ENCODE measurements around the gene PLEKHG5. TPM values are rescaled to one million over a fixed set of nuclear protein-coding genes. Genes with fewer than 3 reads are reported as not detected.

The PLEKHG5 gene
- total RNA-seq, 2 experiments from 2014 or later = 5.0 to 6.1 TPM

- peaks cover 8% of the 10 kb centered on the region for H3K36me3 ChIP-seq (ENCODE audit: insufficient read depth, low read length)
- H3K27ac Mint-ChIP-seq = peak overlapping the region; percentile 20
- peaks cover 32% of the 10 kb centered on the region for H3K4me1 ChIP-seq (ENCODE audit: insufficient read depth, low read length)
- H3K27me3 ChIP-seq (ENCODE audit: control insufficient read depth in 1 of 2, insufficient read depth in 2 of 2, low read length in 2 of 2) = no peaks in the 10 kb centered on the region
- H3K4me3 ChIP-seq (ENCODE audit: low read length) = no peak overlapping the region
- no peaks in the 10 kb centered on the region for H3K9me3 Mint-ChIP-seq
- ChIA-PET CTCF (interaction anchor here (2.2 kb wide), 1 partner anchor 31 kb away, joined by 7 read pairs; no protein-coding TSS in a partner anchor), POLR2A (interaction anchor here (1.7 kb wide), 1 partner anchor 9 kb away, joined by 8 read pairs; no protein-coding TSS in a partner anchor)
- DNase-seq = no peak
- peaks cover 19% of the 10 kb centered on the region for H3K4me1 Mint-ChIP-seq (ENCODE audit: low read depth)
- H3K36me3 Mint-ChIP-seq (ENCODE audit: low read depth) = peaks cover 16% of the 10 kb centered on the region
- TF ChIP-seq, protein P1, sequence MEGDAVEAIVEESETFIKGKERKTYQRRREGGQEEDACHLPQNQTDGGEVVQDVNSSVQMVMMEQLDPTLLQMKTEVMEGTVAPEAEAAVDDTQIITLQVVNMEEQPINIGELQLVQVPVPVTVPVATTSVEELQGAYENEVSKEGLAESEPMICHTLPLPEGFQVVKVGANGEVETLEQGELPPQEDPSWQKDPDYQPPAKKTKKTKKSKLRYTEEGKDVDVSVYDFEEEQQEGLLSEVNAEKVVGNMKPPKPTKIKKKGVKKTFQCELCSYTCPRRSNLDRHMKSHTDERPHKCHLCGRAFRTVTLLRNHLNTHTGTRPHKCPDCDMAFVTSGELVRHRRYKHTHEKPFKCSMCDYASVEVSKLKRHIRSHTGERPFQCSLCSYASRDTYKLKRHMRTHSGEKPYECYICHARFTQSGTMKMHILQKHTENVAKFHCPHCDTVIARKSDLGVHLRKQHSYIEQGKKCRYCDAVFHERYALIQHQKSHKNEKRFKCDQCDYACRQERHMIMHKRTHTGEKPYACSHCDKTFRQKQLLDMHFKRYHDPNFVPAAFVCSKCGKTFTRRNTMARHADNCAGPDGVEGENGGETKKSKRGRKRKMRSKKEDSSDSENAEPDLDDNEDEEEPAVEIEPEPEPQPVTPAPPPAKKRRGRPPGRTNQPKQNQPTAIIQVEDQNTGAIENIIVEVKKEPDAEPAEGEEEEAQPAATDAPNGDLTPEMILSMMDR (IDR thresholded peaks at IDR 0.05) = no peak
- intact Hi-C loops (cut with DNase I, micrococcal nuclease) = no loop called here
- H3K4me3 Mint-ChIP-seq = peak overlapping the region; percentile 56
- H3K9me3 ChIP-seq (ENCODE audit: control insufficient read depth in 1 of 2, insufficient read depth in 1 of 2, low read length in 2 of 2) = no peaks in the 10 kb centered on the region
- no peaks in the 10 kb centered on the region for H3K27me3 Mint-ChIP-seq
- no peak overlapping the region for H3K27ac ChIP-seq (ENCODE audit: low read depth in 1 of 2, low read length in 2 of 2)
- no peak for ATAC-seq (ENCODE audit: poor library complexity)
These were observed 22.6 kb downstream of the PLEKHG5 start for GRCh38 chr1:6468729-6469461.

GRCh38 chr1:6467744-6468688, 23.5 kb downstream of the PLEKHG5 start:
- intact Hi-C loops (cut with DNase I, micrococcal nuclease) = no loop called here
- H3K4me3 Mint-ChIP-seq = peak overlapping the region; percentile 54
- peaks cover 28% of the 10 kb centered on the region for H3K4me1 Mint-ChIP-seq (ENCODE audit: low read depth)
- POLR2A ChIA-PET = interaction anchor here (1.7 to 6.9 kb wide), 2 partner anchors 8 to 18 kb away, joined by 8 to 40 read pairs; no protein-coding TSS in a partner anchor
- H3K36me3 ChIP-seq (ENCODE audit: insufficient read depth, low read length) = peaks cover 13% of the 10 kb centered on the region
- H3K27ac Mint-ChIP-seq = no peak overlapping the region
- no peaks in the 10 kb centered on the region for H3K27me3 ChIP-seq (ENCODE audit: control insufficient read depth in 1 of 2, insufficient read depth in 2 of 2, low read length in 2 of 2)
- ATAC-seq (ENCODE audit: poor library complexity) (no peak), DNase-seq (no peak)
- TF ChIP-seq, protein P1 (IDR thresholded peaks at IDR 0.05) = no peak
- CTCF ChIA-PET = interaction anchor here (0.8 to 2.7 kb wide), 4 partner anchors 13 to 30 kb away, joined by 3 to 13 read pairs (median 6); no protein-coding TSS in a partner anchor
- no peaks in the 10 kb centered on the region for H3K27me3 Mint-ChIP-seq
- no peaks in the 10 kb centered on the region for H3K9me3 Mint-ChIP-seq
- no peak overlapping the region for H3K4me3 ChIP-seq (ENCODE audit: low read length)
- H3K9me3 ChIP-seq (ENCODE audit: control insufficient read depth in 1 of 2, insufficient read depth in 1 of 2, low read length in 2 of 2) = no peaks in the 10 kb centered on the region
- peaks cover 41% of the 10 kb centered on the region for H3K4me1 ChIP-seq (ENCODE audit: insufficient read depth, low read length)
- H3K36me3 Mint-ChIP-seq (ENCODE audit: low read depth) = peaks cover 24% of the 10 kb centered on the region
- H3K27ac ChIP-seq (ENCODE audit: low read depth in 1 of 2, low read length in 2 of 2) = no peak overlapping the region

DNA sequence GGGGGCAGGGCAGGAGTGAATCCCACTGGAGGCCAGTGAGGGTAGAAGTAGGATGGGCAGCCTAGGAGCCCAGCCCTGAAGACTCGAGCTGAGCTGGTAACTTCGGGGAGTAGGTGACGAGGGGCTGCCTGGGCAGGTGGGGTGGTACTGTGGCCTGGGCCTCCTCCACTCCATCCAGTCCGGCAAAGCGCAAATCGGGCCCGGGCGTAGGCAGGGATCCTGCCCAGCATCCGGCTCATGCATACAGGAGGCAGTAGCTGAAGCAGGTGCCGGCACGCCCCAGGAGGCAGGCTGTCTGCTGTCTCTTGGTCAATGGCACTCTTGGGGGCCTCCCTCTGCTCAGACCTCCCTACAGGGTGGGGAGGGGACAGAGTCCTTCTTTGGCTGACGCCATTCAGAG, 24.2 kb downstream of the PLEKHG5 start:
- TF ChIP-seq, protein P1 (IDR thresholded peaks at IDR 0.05) = no peak
- Mint-ChIP-seq H3K9me3 (no peaks in the 10 kb centered on the region), H3K27ac (peak overlapping the region; percentile 96), H3K4me3 (peak overlapping the region; percentile 76), H3K36me3 (ENCODE audit: low read depth) (peaks cover 32% of the 10 kb centered on the region), H3K27me3 (no peaks in the 10 kb centered on the region), H3K4me1 (ENCODE audit: low read depth) (peaks cover 36% of the 10 kb centered on the region)
- H3K27me3 ChIP-seq (ENCODE audit: control insufficient read depth in 1 of 2, insufficient read depth in 2 of 2, low read length in 2 of 2) = no peaks in the 10 kb centered on the region
- no peak for ATAC-seq (ENCODE audit: poor library complexity)
- H3K9me3 ChIP-seq (ENCODE audit: control insufficient read depth in 1 of 2, insufficient read depth in 1 of 2, low read length in 2 of 2) = no peaks in the 10 kb centered on the region
- POLR2A ChIA-PET = interaction anchor here (6.9 kb wide), 1 partner anchor 17 kb away, joined by 40 read pairs; no protein-coding TSS in a partner anchor
- intact Hi-C loops (cut with DNase I, micrococcal nuclease) = no loop called here
- H3K4me3 ChIP-seq (ENCODE audit: low read length) = no peak overlapping the region
- H3K27ac ChIP-seq (ENCODE audit: low read depth in 1 of 2, low read length in 2 of 2) = peak overlapping the region in 1 of 2 donors; percentile 69
- DNase-seq = no peak
- peaks cover 21% of the 10 kb centered on the region for H3K36me3 ChIP-seq (ENCODE audit: insufficient read depth, low read length)
- CTCF ChIA-PET = interaction anchor here (0.8 to 2.7 kb wide), 4 partner anchors 13 to 29 kb away, joined by 3 to 13 read pairs (median 6); no protein-coding TSS in a partner anchor
- peaks cover 48% of the 10 kb centered on the region for H3K4me1 ChIP-seq (ENCODE audit: insufficient read depth, low read length)

Data from CD4-positive, alpha-beta T cell (primary cell).